SU-DHL-6 (cell line): ENCODE results near the gene PRDM5.

Experiments used
- EZH2phosphoT487 ChIP-seq: fragments of 200-600 bp; sonication (generic), shearing (Covaris generic); conservative IDR thresholded peaks from 2 replicates; pipeline ENCODE4 v1.6.1; 2018; ENCODE audit warnings: mild to moderate bottlenecking, antibody characterized with exemption, low read length, moderate library complexity, mixed read lengths
- TF ChIP-seq, protein P1 (sequence below): fragments of 200-600 bp; sonication (generic); IDR thresholded peaks from one replicate; pipeline ENCODE4 v1.5.1; 2017; ENCODE audit warnings: antibody characterized with exemption, mild to moderate bottlenecking, low read length, moderate library complexity; ENCODE audit not compliant: insufficient read depth, poor library complexity, severe bottlenecking

DNA sequence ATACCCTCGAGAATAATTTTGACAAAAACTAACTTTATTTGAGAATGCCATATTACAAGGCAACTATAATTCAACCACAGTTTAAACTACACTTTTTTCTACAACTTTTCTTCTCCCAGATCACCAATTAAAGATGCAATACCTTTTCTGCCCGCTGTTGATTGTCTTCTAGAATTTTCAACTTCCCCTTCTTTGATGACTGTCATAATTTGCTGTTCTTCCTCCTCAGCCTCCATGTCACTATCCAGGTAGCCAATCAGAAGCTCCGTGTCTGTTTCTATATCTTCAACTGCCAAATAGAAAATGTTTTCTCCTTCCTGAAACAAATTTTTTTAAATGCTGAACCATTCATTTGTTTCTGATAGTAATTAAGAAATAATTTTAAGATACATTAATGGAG lies 101.5 kb downstream of the PRDM5 start:
- TF ChIP-seq, protein P1, sequence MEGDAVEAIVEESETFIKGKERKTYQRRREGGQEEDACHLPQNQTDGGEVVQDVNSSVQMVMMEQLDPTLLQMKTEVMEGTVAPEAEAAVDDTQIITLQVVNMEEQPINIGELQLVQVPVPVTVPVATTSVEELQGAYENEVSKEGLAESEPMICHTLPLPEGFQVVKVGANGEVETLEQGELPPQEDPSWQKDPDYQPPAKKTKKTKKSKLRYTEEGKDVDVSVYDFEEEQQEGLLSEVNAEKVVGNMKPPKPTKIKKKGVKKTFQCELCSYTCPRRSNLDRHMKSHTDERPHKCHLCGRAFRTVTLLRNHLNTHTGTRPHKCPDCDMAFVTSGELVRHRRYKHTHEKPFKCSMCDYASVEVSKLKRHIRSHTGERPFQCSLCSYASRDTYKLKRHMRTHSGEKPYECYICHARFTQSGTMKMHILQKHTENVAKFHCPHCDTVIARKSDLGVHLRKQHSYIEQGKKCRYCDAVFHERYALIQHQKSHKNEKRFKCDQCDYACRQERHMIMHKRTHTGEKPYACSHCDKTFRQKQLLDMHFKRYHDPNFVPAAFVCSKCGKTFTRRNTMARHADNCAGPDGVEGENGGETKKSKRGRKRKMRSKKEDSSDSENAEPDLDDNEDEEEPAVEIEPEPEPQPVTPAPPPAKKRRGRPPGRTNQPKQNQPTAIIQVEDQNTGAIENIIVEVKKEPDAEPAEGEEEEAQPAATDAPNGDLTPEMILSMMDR, result no peak
- TF ChIP-seq EZH2phosphoT487, result no peak
